ENCODE measurements around the gene RASL11B. TPM values are rescaled to one million over a fixed set of nuclear protein-coding genes. Genes with fewer than 3 reads are reported as not detected.

The RASL11B gene
- total RNA-seq, 1 experiment from 2014 or later, result 30.0 TPM

- Histone ChIP-seq H4K5ac (ENCODE audit: insufficient read length, low read depth, low read length) (no peak overlapping the region), H2BK12ac (ENCODE audit: insufficient read length, low read depth, low read length) (no peak overlapping the region), H3K4me2 (ENCODE audit: insufficient read depth, insufficient read length, low read length) (no peak overlapping the region), H4K91ac (ENCODE audit: insufficient read length, low read depth, low read length) (no peak overlapping the region), H3T11ph (ENCODE audit: low read length) (no peak overlapping the region), H4K20me1 (ENCODE audit: control insufficient read depth, insufficient read depth, insufficient read length) (no peaks in the 10 kb centered on the region), H3K23ac (ENCODE audit: insufficient read length, low read depth, low read length) (no peak overlapping the region), H2AFZ (ENCODE audit: low read length) (no peak overlapping the region), H3K27ac (ENCODE audit: insufficient read length, low read depth, low read length) (no peak overlapping the region), H2BK120ac (ENCODE audit: low read depth, low read length, poor library complexity, severe bottlenecking) (no peak overlapping the region), H2BK5ac (ENCODE audit: insufficient read length, low read length) (no peak overlapping the region), H4K8ac (replicated peaks; ENCODE audit: insufficient read length, low read depth, low read length) (no peak overlapping the region), H3K4ac (ENCODE audit: low read depth, low read length) (no peak overlapping the region), H2BK20ac (ENCODE audit: low read depth, low read length, poor library complexity, severe bottlenecking) (no peak overlapping the region), H3K9ac (ENCODE audit: extremely low read depth, insufficient read length, low read length) (no peak overlapping the region), H3K56ac (ENCODE audit: insufficient read length, low read depth, low read length) (no peak overlapping the region), H3K14ac (ENCODE audit: insufficient read depth, low read length) (no peak overlapping the region), H3K23me2 (ENCODE audit: insufficient read length, low read depth, low read length, poor library complexity, severe bottlenecking) (no peaks in the 10 kb centered on the region), H2AK5ac (ENCODE audit: insufficient read length, low read length) (no peak overlapping the region), H3K79me2 (ENCODE audit: insufficient read depth, low read length) (no peaks in the 10 kb centered on the region), H3K79me1 (ENCODE audit: insufficient read depth, low read depth, low read length, poor library complexity, severe bottlenecking) (no peaks in the 10 kb centered on the region), H3K18ac (ENCODE audit: insufficient read length, low read depth, low read length) (no peak overlapping the region), H3K27me3 (ENCODE audit: insufficient read depth, low read length) (no peaks in the 10 kb centered on the region), H2BK15ac (ENCODE audit: low read depth, low read length) (no peak overlapping the region), H3K9me3 (ENCODE audit: control insufficient read depth, low read depth, low read length) (peaks cover 7% of the 10 kb centered on the region), H3K4me1 (ENCODE audit: insufficient read depth, low read length) (peaks cover 10% of the 10 kb centered on the region)
- DNase-seq, result no peak
- H3K36me3 Mint-ChIP-seq (ENCODE audit: insufficient read depth in 1 of 3, low read depth in 3 of 3), result peaks cover 9 to 31% (median 23%) of the 10 kb centered on the region in 3 experiments
- WGBS (ENCODE audit: extremely low coverage, insufficient read length, low lambda C conversion rate), result no CpG with 5 or more reads among the region's 1 CpG
- no peak overlapping the region for H3K27ac Mint-ChIP-seq
- H3K9me3 Mint-ChIP-seq, result peaks cover 13 to 30% of the 10 kb centered on the region in 2 experiments; a peak in 4 of 5 replicates
- H3K4me3 Mint-ChIP-seq, result no peak overlapping the region
- TF ChIP-seq CTCF (conservative IDR thresholded peaks at IDR 0.05), result no peak
- H3K4me1 Mint-ChIP-seq, result peaks cover 37 to 45% of the 10 kb centered on the region in 2 experiments
- peaks cover 7% of the 10 kb centered on the region for H3K27me3 Mint-ChIP-seq (ENCODE audit: low read depth)
Observed at GRCh38 chr4:52856801-52857200, 5.3 kb upstream of the RASL11B start.

Measured in H9 (cell line).